Measurements from ENCODE around the gene LOC128125822.

DNA sequence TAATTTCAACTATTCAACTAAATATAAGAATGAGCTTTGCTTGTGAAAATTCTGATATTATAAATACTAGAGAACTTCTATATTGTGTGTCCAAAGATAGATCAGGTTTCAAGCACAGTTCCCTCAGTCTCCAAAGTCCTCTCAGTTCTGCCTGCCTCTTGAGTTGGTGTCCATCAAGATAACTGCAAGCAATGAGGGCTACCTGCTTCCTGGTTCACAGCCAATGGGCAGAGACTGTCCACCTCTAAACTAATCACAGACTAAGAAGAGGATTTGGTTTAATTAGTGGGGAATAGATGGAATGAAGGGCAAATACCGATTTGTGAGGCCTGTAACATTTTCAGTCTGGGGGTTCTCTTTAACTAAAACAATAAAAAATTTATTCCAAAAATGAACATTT, 41.3 kb upstream of the LOC128125822 start:
- TF ChIP-seq FOS (IDR thresholded peaks at IDR 0.05; ENCODE audit: low read depth, low read length) (no peak), USF2 (IDR thresholded peaks at IDR 0.05; ENCODE audit: low read depth, low read length) (no peak), POLR2A (IDR thresholded peaks at IDR 0.05; ENCODE audit: low read depth, low read length) (no peak), RAD21 (IDR thresholded peaks at IDR 0.05; ENCODE audit: low read length) (no peak), RFX5 (IDR thresholded peaks at IDR 0.05; ENCODE audit: low read depth, low read length) (no peak), MXI1 (IDR thresholded peaks at IDR 0.05; ENCODE audit: borderline replicate concordance, low read depth, low read length) (no peak), CHD1 (IDR thresholded peaks at IDR 0.05; ENCODE audit: low read depth, low read length) (no peak), CEBPB (IDR thresholded peaks at IDR 0.05; ENCODE audit: low read depth, low read length) (no peak), MAFK (IDR thresholded peaks at IDR 0.05; ENCODE audit: low read depth, low read length) (no peak), MAZ (IDR thresholded peaks at IDR 0.05; ENCODE audit: borderline replicate concordance, low read depth, low read length) (no peak)
- TF ChIP-seq, protein P1, sequence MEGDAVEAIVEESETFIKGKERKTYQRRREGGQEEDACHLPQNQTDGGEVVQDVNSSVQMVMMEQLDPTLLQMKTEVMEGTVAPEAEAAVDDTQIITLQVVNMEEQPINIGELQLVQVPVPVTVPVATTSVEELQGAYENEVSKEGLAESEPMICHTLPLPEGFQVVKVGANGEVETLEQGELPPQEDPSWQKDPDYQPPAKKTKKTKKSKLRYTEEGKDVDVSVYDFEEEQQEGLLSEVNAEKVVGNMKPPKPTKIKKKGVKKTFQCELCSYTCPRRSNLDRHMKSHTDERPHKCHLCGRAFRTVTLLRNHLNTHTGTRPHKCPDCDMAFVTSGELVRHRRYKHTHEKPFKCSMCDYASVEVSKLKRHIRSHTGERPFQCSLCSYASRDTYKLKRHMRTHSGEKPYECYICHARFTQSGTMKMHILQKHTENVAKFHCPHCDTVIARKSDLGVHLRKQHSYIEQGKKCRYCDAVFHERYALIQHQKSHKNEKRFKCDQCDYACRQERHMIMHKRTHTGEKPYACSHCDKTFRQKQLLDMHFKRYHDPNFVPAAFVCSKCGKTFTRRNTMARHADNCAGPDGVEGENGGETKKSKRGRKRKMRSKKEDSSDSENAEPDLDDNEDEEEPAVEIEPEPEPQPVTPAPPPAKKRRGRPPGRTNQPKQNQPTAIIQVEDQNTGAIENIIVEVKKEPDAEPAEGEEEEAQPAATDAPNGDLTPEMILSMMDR (conservative IDR thresholded peaks at IDR 0.05; ENCODE audit: low read depth, low read length): no peak
- TF ChIP-seq, protein P2, sequence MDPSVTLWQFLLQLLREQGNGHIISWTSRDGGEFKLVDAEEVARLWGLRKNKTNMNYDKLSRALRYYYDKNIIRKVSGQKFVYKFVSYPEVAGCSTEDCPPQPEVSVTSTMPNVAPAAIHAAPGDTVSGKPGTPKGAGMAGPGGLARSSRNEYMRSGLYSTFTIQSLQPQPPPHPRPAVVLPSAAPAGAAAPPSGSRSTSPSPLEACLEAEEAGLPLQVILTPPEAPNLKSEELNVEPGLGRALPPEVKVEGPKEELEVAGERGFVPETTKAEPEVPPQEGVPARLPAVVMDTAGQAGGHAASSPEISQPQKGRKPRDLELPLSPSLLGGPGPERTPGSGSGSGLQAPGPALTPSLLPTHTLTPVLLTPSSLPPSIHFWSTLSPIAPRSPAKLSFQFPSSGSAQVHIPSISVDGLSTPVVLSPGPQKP (IDR thresholded peaks at IDR 0.05; ENCODE audit: borderline replicate concordance, low read depth, low read length): no peak

All from IMR-90 (cell line).